HCT116 (cell line): Measurements from ENCODE around the gene DYNC2I2. TPM values are rescaled to one million over a fixed set of nuclear protein-coding genes. Genes with fewer than 3 reads are reported as not detected.

Experiments
- ATAC-seq: fragments of 200-7000 bp; cut with Tn5 transposase; 2 replicates; pipeline ENCODE4 v1.9.1; 2020; ENCODE audit warnings: mild to moderate bottlenecking, moderate library complexity
- BruUV-seq: library from RNA; stranded (reverse); fragments of 400-500 nt; replicated peaks from 2 replicates; lab custom pipeline; 2021; lab: Mats Ljungman, UMichigan
- CTCF ChIA-PET: fragments of 300-600 bp; sonication (Branson Sonifier 250); formaldehyde crosslinking; loops from one replicate; lab custom pipeline; 2021; ENCODE audit warnings: antibody characterized with exemption; lab: Charles Lee
- POLR2A ChIA-PET: fragments of 300-600, 350-600 bp; sonication (Branson Sonifier 250); formaldehyde crosslinking; loops from one replicate; lab custom pipeline; 2021; ENCODE audit warnings: antibody characterized with exemption; lab: Charles Lee
- RAD21 ChIA-PET, 2 experiments: fragments of 300-600 bp; sonication (Branson Sonifier 250); formaldehyde crosslinking; loops; one replicate each; lab custom pipeline; 2023; ENCODE audit warnings: low total read pairs in 2 of 2; ENCODE audit not compliant: uncharacterized antibody in 2 of 2, unreplicated experiment in 2 of 2, low non-redundant PET in 1 of 2; lab: Charles Lee
- DNase-seq: peaks from one replicate; pipeline ENCODE4 v3.0.0-alpha.2; 2010; ENCODE audit warnings: low read depth, low spot score
- H2AFZ ChIP-seq: fragments of 200-600 bp; shearing (Covaris generic), sonication (generic); 2 replicates; pipeline ENCODE4 v1.6.1; 2017; ENCODE audit warnings: low read depth, mixed run types, mixed read lengths, antibody characterized with exemption, low read length; ENCODE audit not compliant: poor library complexity, severe bottlenecking
- H3K27ac ChIP-seq: 2 replicates; pipeline ENCODE4 v1.5.1; 2012; ENCODE audit warnings: low read depth, low read length
- H3K27me3 ChIP-seq: fragments of 200-600 bp; sonication (generic); 2 replicates; pipeline ENCODE4 v1.6.1; 2016; ENCODE audit warnings: mixed run types, low read length, mixed read lengths; ENCODE audit not compliant: insufficient read depth
- H3K36me3 ChIP-seq, 2 experiments: fragments of 200-500 bp in 1 of 2; fragments of 200-600 bp in 1 of 2; sonication (Bioruptor generic) in 1 of 2; sonication (generic) in 1 of 2; 2 replicates each; pipeline versions ENCODE4 v1.5.1 to v1.6.1; 2014 to 2016; ENCODE audit warnings: low read length in 2 of 2, inconsistent platforms in 1 of 2, mixed read lengths in 1 of 2, mixed run types in 1 of 2; ENCODE audit not compliant: insufficient read depth in 2 of 2, control insufficient read depth in 1 of 2
- H3K4me1 ChIP-seq, 2 experiments: fragments of 200-600 bp in 1 of 2; sonication (generic) in 1 of 2; 2 replicates each; pipeline versions ENCODE4 v1.5.1 to v1.6.1; 2012 to 2017; ENCODE audit warnings: low read length in 2 of 2, inconsistent platforms in 1 of 2, mild to moderate bottlenecking in 1 of 2, mixed read lengths in 1 of 2, mixed run types in 1 of 2, moderate library complexity in 1 of 2; ENCODE audit not compliant: insufficient read depth in 2 of 2, control insufficient read depth in 1 of 2
- H3K4me2 ChIP-seq: fragments of 200-600 bp; sonication (generic); 2 replicates; pipeline ENCODE4 v1.6.1; 2017; ENCODE audit warnings: mixed run types, low read length, mixed read lengths
- H3K4me3 ChIP-seq, 2 experiments: fragments of 200-600 bp in 1 of 2; sonication (generic) in 1 of 2; replicated peaks in 1 of 2; 2 replicates each; pipeline ENCODE4 v1.5.1; 2011 to 2016; ENCODE audit warnings: low read length in 2 of 2, control low read depth in 1 of 2, low read depth in 1 of 2, mild to moderate bottlenecking in 1 of 2, mixed read lengths in 1 of 2, mixed run types in 1 of 2
- H3K79me2 ChIP-seq: fragments of 200-600 bp; sonication (generic); 2 replicates; pipeline ENCODE4 v1.6.1; 2017; ENCODE audit warnings: mild to moderate bottlenecking, mixed run types, low read length, moderate library complexity, mixed read lengths; ENCODE audit not compliant: insufficient read depth
- H3K9ac ChIP-seq: fragments of 200-600 bp; sonication (generic); 2 replicates; pipeline ENCODE4 v1.6.1; 2016; ENCODE audit warnings: low read length, mixed read lengths
- H3K9me2 ChIP-seq: fragments of 200-600 bp; sonication (generic), shearing (Covaris generic); 2 replicates; pipeline ENCODE4 v1.6.1; 2017; ENCODE audit warnings: mixed run types, mild to moderate bottlenecking, moderate library complexity; ENCODE audit not compliant: insufficient read depth
- H3K9me3 ChIP-seq, 2 experiments: fragments of 200-500 bp in 1 of 2; fragments of 200-600 bp in 1 of 2; sonication (Bioruptor generic) in 1 of 2; sonication (generic) in 1 of 2; 2 replicates each; pipeline ENCODE4 v1.6.1; 2014 to 2017; ENCODE audit warnings: low read length in 2 of 2, mixed read lengths in 2 of 2, inconsistent platforms in 1 of 2, low read depth in 1 of 2, mild to moderate bottlenecking in 1 of 2, mixed run types in 1 of 2, moderate library complexity in 1 of 2; ENCODE audit not compliant: control insufficient read depth in 1 of 2, insufficient read depth in 1 of 2
- H4K20me1 ChIP-seq: fragments of 200-600 bp; sonication (generic), shearing (Covaris generic); 2 replicates; pipeline ENCODE4 v1.6.1; 2017; ENCODE audit warnings: mixed run types, mild to moderate bottlenecking, moderate library complexity; ENCODE audit not compliant: insufficient read depth
- ATF3 ChIP-seq: IDR thresholded peaks from 2 replicates; pipeline ENCODE4 v1.6.1; 2012
- CBX3 ChIP-seq: IDR thresholded peaks from 2 replicates; pipeline ENCODE4 v1.6.1; 2012; ENCODE audit warnings: low read depth
- CEBPB ChIP-seq: IDR thresholded peaks from 2 replicates; pipeline ENCODE4 v1.6.1; 2012; ENCODE audit warnings: low read depth
- EGR1 ChIP-seq: IDR thresholded peaks from 2 replicates; pipeline ENCODE4 v1.6.1; 2012; ENCODE audit warnings: low read depth
- ELF1 ChIP-seq: IDR thresholded peaks from 2 replicates; pipeline ENCODE4 v1.6.1; 2012; ENCODE audit warnings: low read depth, borderline replicate concordance
- FOSL1 ChIP-seq: IDR thresholded peaks from 2 replicates; pipeline ENCODE4 v1.6.1; 2012; ENCODE audit warnings: low read depth
- MAX ChIP-seq: IDR thresholded peaks from 2 replicates; pipeline ENCODE4 v1.6.1; 2012
- POLR2A ChIP-seq: IDR thresholded peaks from 2 replicates; pipeline ENCODE4 v1.7.0; 2011; ENCODE audit warnings: borderline replicate concordance; ENCODE audit not compliant: insufficient read depth, insufficient read length; ENCODE audit errors: extremely low read depth
- RAD21 ChIP-seq: IDR thresholded peaks from 2 replicates; pipeline ENCODE4 v1.6.1; 2012; ENCODE audit warnings: low read depth, mild to moderate bottlenecking
- SP1 ChIP-seq: IDR thresholded peaks from 2 replicates; pipeline ENCODE4 v1.6.1; 2012; ENCODE audit warnings: low read depth
- SRF ChIP-seq: IDR thresholded peaks from 2 replicates; pipeline ENCODE4 v1.6.1; 2012; ENCODE audit warnings: low read depth
- YY1 ChIP-seq: IDR thresholded peaks from 2 replicates; pipeline ENCODE4 v1.6.1; 2011; ENCODE audit warnings: low read length, low read depth, moderate library complexity, mild to moderate bottlenecking; ENCODE audit not compliant: insufficient replicate concordance; ENCODE audit errors: extremely low read depth
- ZFX ChIP-seq: fragments of 450-650 bp; IDR thresholded peaks from 2 replicates; pipeline ENCODE4 v1.6.1; 2017
- ZNF274 ChIP-seq: fragments of 200-500 bp; sonication (Bioruptor generic); IDR thresholded peaks from 2 replicates; pipeline ENCODE4 v1.6.1; 2014; ENCODE audit warnings: mild to moderate bottlenecking, low read depth, low read length, inconsistent platforms
- intact Hi-C: fragments of 100-400 bp; cut with micrococcal nuclease; formaldehyde crosslinking; loops from 2 replicates; pipeline ENCODE4 v1.10.0; 2022
- total RNA-seq: library from RNA; stranded (reverse); gene quantifications from one replicate; pipeline ENCODE4 v1.2.1, GENCODE V29; 2021; ENCODE audit not compliant: unreplicated experiment

The DYNC2I2 gene
- total RNA-seq, 1 experiment from 2014 or later, result 155 TPM

GRCh38 chr9:128635266-128636023 lies 21.2 kb downstream of the DYNC2I2 start (continued):
- TF ChIP-seq RAD21, result no peak

- TF ChIP-seq CBX3, result no peak
- TF ChIP-seq YY1, result no peak
- no peak for TF ChIP-seq MAX
- no peak for TF ChIP-seq ELF1
- TF ChIP-seq SRF, result no peak
- no peak for TF ChIP-seq RAD21
- no peak for TF ChIP-seq ZFX
- no peak for TF ChIP-seq CEBPB
- no peak for TF ChIP-seq FOSL1
- no peak for TF ChIP-seq ATF3
- TF ChIP-seq POLR2A, result no peak
- TF ChIP-seq SP1, result no peak
- TF ChIP-seq EGR1, result no peak
- no peak for TF ChIP-seq ZNF274
- DNase-seq (no peak), ATAC-seq (no peak)
- Histone ChIP-seq H3K27me3 (no peaks in the 10 kb centered on the region), H3K4me3 (peak overlapping the region; percentile 15 to 28; a peak in 3 of 4 replicates), H3K36me3 (peaks cover 15 to 40% of the 10 kb centered on the region in 2 experiments), H3K79me2 (peaks cover 34% of the 10 kb centered on the region), H3K4me1 (peaks cover 28 to 46% of the 10 kb centered on the region in 2 experiments), H4K20me1 (no peaks in the 10 kb centered on the region), H3K9me2 (no peaks in the 10 kb centered on the region), H3K9ac (peak overlapping the region; percentile 58), H3K27ac (peak overlapping the region; percentile 99), H3K4me2 (peak overlapping the region; percentile 93), H3K9me3 (no peaks in the 10 kb centered on the region), H2AFZ (no peak overlapping the region)
- ChIA-PET CTCF (interaction anchor here (0.8 to 2.0 kb wide), 14 partner anchors 9 to 497 kb away, joined by 3 to 14 read pairs (median 6); partner anchors contain the start of genes CERCAM, SET and ZDHHC12), POLR2A (interaction anchor here (0.9 to 1.7 kb wide), 6 partner anchors 20 to 401 kb away, joined by 3 to 11 read pairs (median 4); partner anchors contain the start of gene MIGA2), RAD21 (interaction anchor here in 1 of 2 experiments (1.4 kb wide), 1 partner anchor 196 kb away, joined by 5 read pairs; no protein-coding TSS in a partner anchor)
- intact Hi-C loops, result loop anchor here (2.0 to 5.0 kb wide), 3 partner anchors 68 to 337 kb away; partner anchors contain the start of genes KYAT1, LRRC8A and PKN3
- no TSS peak for BruUV-seq
These were observed 21.9 kb downstream of the DYNC2I2 start for GRCh38 chr9:128634651-128635262.
